CD4-positive, alpha-beta T cell treated with Interleukin-12 subunit alpha and Interleukin-12 subunit beta, for 1 hour (primary cell): Measurements from ENCODE around the gene DUSP9.

Source experiments
- DNase-seq: peaks from one replicate; pipeline ENCODE4 v3.0.0-alpha.2; 2020

The DUSP9 gene

GRCh38 chrX:153637121-153638040 is 9.6 kb upstream of the DUSP9 start:
- DNase-seq, result no peak

GRCh38 chrX:153638041-153638371 is 9.0 kb upstream of the DUSP9 start:
- no peak for DNase-seq

- DNase-seq, result no peak
Measured at GRCh38 chrX:153638436-153639176, 8.4 kb upstream of the DUSP9 start.

DNA sequence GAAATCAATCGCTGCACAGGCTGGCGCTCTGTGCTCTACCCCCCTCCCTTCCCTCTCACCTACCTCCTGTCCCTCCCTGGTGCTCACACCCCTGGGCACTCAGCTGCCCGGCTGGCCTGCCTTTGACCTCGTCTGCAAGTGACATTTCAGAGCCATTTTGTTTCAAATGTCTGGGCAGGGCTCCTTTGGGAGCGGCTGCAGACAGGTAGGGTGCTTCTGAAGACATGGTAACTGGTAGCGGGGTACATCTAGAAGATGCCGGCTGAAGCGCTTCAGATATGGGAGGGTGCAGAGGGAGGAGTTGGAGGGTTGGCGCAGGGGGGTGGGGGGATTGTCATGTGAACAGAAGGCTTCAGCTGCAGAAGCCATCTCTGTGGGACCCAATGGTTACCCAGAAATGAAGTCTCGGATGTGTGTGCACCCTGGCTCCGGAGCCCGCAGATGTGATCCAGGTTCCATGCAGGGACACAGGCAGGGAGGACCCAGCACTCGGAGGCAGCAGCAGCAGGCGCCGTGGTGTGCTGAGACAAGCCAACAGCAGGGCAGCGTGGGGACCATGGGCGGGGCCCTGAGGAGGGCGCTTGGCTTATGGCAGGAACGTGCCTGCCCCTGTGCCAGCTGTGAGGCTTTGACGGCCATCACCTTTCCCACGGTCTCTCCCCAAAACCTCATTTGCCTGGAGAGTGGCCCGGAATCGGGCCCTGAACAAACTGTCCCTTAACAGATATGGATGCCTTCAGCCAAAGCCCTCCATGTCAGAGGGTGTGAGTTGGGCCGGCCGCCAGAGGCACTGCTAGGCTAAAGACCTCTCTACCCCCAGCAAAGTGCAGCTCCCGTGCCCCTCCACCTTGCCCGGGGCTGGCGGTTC is 7.6 kb upstream of the DUSP9 start:
- no peak for DNase-seq

DNA sequence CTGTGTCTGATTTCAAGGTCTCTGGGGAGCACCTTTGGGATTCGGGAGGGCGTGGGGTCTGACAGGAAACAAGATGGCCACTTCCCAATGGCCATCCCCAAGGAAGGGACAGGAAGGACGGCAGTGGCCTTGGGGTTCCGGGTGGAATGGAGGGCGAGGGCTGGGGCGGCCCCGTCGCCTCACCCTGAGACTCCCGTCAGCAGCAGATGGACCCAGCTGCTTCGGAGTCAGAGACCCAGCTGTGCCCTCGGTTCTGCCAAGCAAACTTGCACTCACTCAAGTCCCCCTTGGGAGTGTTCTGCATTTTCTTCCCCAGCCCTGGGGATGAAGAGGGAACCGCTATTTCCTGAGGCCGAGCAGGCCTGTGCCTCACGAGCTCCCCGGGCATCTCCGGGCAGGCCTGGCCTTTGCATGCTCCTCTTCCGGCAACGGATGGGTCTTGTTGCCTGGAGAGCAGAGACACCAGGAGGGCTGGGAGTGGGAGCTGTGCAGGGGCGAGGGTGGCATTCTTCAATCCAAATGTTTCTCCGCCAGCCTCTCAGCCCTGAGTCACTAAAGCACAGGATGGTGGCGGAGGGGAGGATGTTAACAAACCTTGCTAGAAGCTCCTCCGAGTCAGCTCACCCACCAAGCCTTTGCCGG is 6.8 kb upstream of the DUSP9 start:
- DNase-seq, result no peak

GRCh38 chrX:153640736-153641575 is 6.0 kb upstream of the DUSP9 start:
- no peak for DNase-seq

DNA sequence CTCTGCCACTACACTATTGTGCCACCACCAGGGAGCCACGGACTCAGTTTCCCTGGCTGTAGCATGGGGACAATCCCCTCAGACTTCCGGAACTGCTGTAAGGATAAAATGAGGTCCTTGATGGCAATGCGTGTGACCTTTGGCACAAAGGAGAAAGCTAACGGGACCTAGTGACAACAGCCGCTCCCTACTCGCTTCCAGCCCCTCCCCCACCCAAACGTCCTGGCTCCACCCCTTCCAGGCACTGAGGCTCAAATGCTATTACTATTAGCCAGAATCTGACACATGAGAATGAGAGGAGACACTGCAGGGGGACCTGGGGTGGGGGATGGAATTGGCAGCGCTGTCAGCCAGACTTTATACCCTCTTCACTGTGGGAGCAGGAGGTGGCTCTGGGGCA is 5.4 kb upstream of the DUSP9 start:
- DNase-seq, result no peak

GRCh38 chrX:153642051-153642654 is 4.8 kb upstream of the DUSP9 start:
- DNase-seq, result no peak

GRCh38 chrX:153642655-153643430 is 4.2 kb upstream of the DUSP9 start:
- no peak for DNase-seq

DNA sequence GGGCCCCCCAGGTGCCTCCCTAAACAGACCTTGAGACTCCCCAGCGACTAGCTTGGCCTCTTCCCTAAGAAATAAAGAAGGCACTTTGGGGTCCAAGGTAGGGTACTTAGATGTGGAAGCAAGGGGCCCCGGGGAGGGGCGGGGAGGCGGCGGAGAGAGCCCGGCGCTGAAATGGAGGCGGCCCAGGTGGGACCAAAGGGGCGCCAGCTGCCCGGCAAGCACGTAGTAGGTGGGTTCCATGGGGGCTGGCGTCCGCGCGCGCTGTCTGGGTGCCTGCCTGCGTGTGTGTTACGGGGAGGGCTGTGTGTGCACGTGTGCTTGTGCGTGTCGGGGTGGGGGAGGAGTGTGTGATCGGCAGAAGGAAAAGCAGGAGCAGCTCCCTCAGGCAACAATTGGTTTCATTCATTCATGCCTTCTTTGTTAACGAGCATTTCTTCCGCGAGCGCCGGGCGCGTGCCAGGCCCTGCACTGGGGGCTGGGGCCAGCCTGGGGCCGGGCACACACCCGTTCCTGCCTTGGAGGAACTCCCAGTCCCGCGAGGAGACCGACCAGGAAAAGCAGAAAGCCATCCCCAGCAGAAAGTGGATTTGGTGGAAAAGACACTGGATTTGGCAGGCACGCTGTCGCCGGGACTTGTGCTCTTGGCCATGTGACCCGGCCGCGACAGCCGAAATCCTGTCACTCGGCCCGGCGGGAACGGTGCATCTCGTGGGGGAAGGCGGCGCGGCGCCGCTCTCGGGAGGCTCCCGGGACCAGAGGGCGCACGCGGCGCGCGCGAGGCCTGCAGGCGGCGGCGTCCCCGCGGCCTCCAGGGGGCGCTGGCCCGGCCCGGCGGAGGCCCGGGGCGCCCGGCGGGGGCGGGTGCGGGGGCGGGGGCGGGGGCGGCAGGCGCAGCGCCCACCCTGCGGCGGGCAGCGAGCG is 3.3 kb upstream of the DUSP9 start:
- no peak for DNase-seq

- no peak for DNase-seq
Measured at GRCh38 chrX:153644356-153645125, 2.5 kb upstream of the DUSP9 start.

- no peak for DNase-seq
Measured at GRCh38 chrX:153645151-153645550, 1.9 kb upstream of the DUSP9 start.

GRCh38 chrX:153645921-153646488 is 998 bp upstream of the DUSP9 start:
- DNase-seq, result no peak

GRCh38 chrX:153647461-153648357 is 706 bp downstream of the DUSP9 start:
- no peak for DNase-seq

GRCh38 chrX:153648358-153649177 is 1.6 kb downstream of the DUSP9 start:
- DNase-seq, result no peak
